Endothelial cell (in vitro differentiated cells): ENCODE results near the gene LGR6. TPM values are rescaled to one million over a fixed set of nuclear protein-coding genes. Genes with fewer than 3 reads are reported as not detected.
"Not testable (repeated sequence)": the region's sequence is repeated elsewhere in the genome, so short reads cannot be mapped to it uniquely, and the experiment has no call there.

Experiments
- DNase-seq: peaks from one replicate; pipeline ENCODE4 v3.0.0; 2021; ENCODE audit warnings: low spot score
- H3K27ac Mint-ChIP-seq: one replicate; pipeline ENCODE4 v1.8.0; 2021; ENCODE audit warnings: mixed read lengths, inconsistent platforms; ENCODE audit not compliant: unreplicated experiment
- H3K27me3 Mint-ChIP-seq: one replicate; pipeline ENCODE4 v1.8.0; 2021; ENCODE audit warnings: mild to moderate bottlenecking, moderate library complexity, mixed read lengths, inconsistent platforms; ENCODE audit not compliant: unreplicated experiment
- H3K36me3 Mint-ChIP-seq: one replicate; pipeline ENCODE4 v1.8.0; 2021; ENCODE audit warnings: mild to moderate bottlenecking, low read depth, mixed read lengths, inconsistent platforms; ENCODE audit not compliant: unreplicated experiment
- H3K4me1 Mint-ChIP-seq: one replicate; pipeline ENCODE4 v1.8.0; 2021; ENCODE audit warnings: mild to moderate bottlenecking, mixed read lengths, inconsistent platforms; ENCODE audit not compliant: unreplicated experiment
- H3K4me3 Mint-ChIP-seq: one replicate; pipeline ENCODE4 v1.8.0; 2021; ENCODE audit warnings: mild to moderate bottlenecking, mixed read lengths, inconsistent platforms; ENCODE audit not compliant: unreplicated experiment
- H3K9me3 Mint-ChIP-seq: one replicate; pipeline ENCODE4 v1.8.0; 2021; ENCODE audit warnings: mixed read lengths, inconsistent platforms; ENCODE audit not compliant: unreplicated experiment
- long read RNA-seq: library from polyadenylated mRNA; unstranded; transcript quantifications from one replicate; pipeline ENCODE4 v2.0.0, GENCODE V29; 2020; ENCODE audit not compliant: unreplicated experiment
- total RNA-seq: library from RNA; stranded (reverse); fragmentation: NEBNext Ultra II Directional; extraction: Animal tissue kit (Norgen Biotek cat#: 25700); gene quantifications from one replicate; pipeline ENCODE4 v1.2.1, GENCODE V29; 2021; ENCODE audit not compliant: unreplicated experiment
- TF ChIP-seq, protein P1 (sequence below): fragments of 200-600 bp; sonication (generic); IDR thresholded peaks from one replicate; pipeline ENCODE4 v1.5.0; 2021; ENCODE audit warnings: antibody characterized with exemption; ENCODE audit not compliant: unreplicated experiment

Gene LGR6, protein sequence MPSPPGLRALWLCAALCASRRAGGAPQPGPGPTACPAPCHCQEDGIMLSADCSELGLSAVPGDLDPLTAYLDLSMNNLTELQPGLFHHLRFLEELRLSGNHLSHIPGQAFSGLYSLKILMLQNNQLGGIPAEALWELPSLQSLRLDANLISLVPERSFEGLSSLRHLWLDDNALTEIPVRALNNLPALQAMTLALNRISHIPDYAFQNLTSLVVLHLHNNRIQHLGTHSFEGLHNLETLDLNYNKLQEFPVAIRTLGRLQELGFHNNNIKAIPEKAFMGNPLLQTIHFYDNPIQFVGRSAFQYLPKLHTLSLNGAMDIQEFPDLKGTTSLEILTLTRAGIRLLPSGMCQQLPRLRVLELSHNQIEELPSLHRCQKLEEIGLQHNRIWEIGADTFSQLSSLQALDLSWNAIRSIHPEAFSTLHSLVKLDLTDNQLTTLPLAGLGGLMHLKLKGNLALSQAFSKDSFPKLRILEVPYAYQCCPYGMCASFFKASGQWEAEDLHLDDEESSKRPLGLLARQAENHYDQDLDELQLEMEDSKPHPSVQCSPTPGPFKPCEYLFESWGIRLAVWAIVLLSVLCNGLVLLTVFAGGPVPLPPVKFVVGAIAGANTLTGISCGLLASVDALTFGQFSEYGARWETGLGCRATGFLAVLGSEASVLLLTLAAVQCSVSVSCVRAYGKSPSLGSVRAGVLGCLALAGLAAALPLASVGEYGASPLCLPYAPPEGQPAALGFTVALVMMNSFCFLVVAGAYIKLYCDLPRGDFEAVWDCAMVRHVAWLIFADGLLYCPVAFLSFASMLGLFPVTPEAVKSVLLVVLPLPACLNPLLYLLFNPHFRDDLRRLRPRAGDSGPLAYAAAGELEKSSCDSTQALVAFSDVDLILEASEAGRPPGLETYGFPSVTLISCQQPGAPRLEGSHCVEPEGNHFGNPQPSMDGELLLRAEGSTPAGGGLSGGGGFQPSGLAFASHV
- total RNA-seq, result 0.23 TPM
- long read RNA-seq, result 0 reads

- Mint-ChIP-seq H3K4me1 (peaks cover 2% of the 10 kb centered on the region), H3K27ac (no peak within 1 kb of the TSS), H3K27me3 (peaks cover 15% of the 10 kb centered on the region), H3K36me3 (no peaks in the 10 kb centered on the region), H3K4me3 (no peak within 1 kb of the TSS), H3K9me3 (no peaks in the 10 kb centered on the region)
- DNase-seq, result peak; percentile 42
- TF ChIP-seq, protein P1, sequence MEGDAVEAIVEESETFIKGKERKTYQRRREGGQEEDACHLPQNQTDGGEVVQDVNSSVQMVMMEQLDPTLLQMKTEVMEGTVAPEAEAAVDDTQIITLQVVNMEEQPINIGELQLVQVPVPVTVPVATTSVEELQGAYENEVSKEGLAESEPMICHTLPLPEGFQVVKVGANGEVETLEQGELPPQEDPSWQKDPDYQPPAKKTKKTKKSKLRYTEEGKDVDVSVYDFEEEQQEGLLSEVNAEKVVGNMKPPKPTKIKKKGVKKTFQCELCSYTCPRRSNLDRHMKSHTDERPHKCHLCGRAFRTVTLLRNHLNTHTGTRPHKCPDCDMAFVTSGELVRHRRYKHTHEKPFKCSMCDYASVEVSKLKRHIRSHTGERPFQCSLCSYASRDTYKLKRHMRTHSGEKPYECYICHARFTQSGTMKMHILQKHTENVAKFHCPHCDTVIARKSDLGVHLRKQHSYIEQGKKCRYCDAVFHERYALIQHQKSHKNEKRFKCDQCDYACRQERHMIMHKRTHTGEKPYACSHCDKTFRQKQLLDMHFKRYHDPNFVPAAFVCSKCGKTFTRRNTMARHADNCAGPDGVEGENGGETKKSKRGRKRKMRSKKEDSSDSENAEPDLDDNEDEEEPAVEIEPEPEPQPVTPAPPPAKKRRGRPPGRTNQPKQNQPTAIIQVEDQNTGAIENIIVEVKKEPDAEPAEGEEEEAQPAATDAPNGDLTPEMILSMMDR, result no peak
Observed at GRCh38 chr1:202193614-202194327, at the start of gene LGR6. Gene LGR6, plus strand, starts transcription at chr1:202193799. Its CDS starts 191 bp downstream, at chr1:202193990.

DNA sequence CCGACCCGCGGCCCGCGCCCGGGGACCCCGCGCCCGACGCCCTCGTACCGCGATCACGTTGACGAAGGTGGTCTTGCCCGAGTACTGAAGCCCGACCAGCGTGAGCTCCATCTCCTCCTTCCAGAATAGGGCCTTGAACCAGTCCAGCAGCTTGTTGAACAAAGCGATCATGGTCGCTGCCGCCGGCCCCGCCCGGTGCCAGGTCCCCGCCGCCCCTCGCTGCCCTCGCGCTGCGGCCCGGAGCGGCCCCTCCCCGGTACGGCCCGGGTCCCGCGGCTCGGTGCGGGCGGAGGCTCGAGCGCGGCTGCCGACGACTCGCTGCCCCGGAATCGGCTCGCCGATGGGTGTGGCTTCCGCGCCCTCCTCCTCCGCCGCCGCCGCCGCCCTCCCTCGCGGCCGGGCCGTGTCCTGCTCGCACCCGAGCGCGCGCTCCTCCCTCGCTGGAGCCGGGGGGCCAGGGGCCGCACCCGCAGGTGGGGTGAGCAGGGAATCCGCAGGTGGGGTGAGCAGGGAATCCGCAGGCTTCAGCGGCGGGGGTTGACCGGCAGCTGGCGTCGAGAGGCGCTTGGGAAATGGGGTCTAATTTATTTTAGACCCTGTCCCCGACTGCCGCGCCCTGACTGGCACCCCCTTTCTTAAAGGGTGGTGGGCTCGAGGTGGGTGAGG is 49.1 kb upstream of the LGR6 start, which contains the start of gene ARL8A:
Gene ARL8A, minus strand, starts transcription at position 336 of the 666 bp plus-strand sequence. Its CDS starts 165 bp downstream, at position 171.
- H3K27ac Mint-ChIP-seq, result peak within 1 kb of the TSS; percentile 85
- H3K4me1 Mint-ChIP-seq, result peaks cover 9% of the 10 kb centered on the region
- TF ChIP-seq, protein P1, result no peak
- H3K27me3 Mint-ChIP-seq, result peaks cover 19% of the 10 kb centered on the region
- no peaks in the 10 kb centered on the region for H3K9me3 Mint-ChIP-seq
- H3K4me3 Mint-ChIP-seq, result peak within 1 kb of the TSS; percentile 97
- H3K36me3 Mint-ChIP-seq, result peaks cover 3% of the 10 kb centered on the region
- peak; percentile 58 for DNase-seq

DNA sequence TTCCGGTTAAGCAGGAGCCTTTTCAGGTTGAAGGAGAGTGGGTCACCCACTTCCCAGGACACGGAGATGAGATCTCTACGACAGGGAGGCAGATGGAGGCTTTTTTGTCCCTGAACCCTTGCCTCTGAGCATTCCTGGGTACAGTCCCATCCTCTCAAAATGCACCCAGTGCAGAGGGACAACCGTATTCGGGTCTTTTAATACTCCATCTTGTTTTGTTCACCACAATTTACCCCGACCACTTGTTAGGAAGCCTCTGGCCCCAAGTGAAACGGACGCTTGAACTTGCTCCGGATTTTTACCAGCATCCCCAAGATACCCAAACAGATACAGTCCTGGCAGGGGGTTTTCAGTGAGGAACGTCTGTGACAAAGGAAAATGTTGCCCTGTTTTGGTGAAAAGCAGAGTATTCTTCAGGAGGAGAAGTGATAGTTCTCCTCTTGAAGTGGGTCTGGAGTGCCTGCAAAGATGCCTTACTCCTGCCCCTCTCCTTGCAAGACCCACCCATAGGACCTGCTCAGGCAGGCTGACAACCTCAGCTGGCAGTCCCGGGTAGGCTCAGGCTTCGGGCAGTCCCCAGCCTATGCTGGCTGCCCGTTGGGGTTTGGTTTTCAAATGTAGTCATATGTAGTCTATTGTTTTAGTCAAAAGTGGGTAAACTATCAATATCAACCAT is 48.4 kb upstream of the LGR6 start:
- peaks cover 20% of the 10 kb centered on the region for H3K27me3 Mint-ChIP-seq
- H3K9me3 Mint-ChIP-seq, result no peaks in the 10 kb centered on the region
- peak overlapping the region; percentile 85 for H3K4me3 Mint-ChIP-seq
- no peak for DNase-seq
- H3K36me3 Mint-ChIP-seq, result peaks cover 3% of the 10 kb centered on the region
- peak overlapping the region; percentile 59 for H3K27ac Mint-ChIP-seq
- H3K4me1 Mint-ChIP-seq, result peaks cover 9% of the 10 kb centered on the region
- TF ChIP-seq, protein P1, result no peak

- H3K9me3 Mint-ChIP-seq, DNase-seq, H3K36me3 Mint-ChIP-seq, H3K4me1 Mint-ChIP-seq, H3K27ac Mint-ChIP-seq: not testable (repeated sequence)
- Mint-ChIP-seq H3K27me3 (peaks cover 20% of the 10 kb centered on the region), H3K4me3 (peak overlapping the region; percentile 85)
Observed at GRCh38 chr1:202145744-202146140, 47.9 kb upstream of the LGR6 start.
